ENCODE data around the gene MOCOS.

Gene MOCOS

DNA sequence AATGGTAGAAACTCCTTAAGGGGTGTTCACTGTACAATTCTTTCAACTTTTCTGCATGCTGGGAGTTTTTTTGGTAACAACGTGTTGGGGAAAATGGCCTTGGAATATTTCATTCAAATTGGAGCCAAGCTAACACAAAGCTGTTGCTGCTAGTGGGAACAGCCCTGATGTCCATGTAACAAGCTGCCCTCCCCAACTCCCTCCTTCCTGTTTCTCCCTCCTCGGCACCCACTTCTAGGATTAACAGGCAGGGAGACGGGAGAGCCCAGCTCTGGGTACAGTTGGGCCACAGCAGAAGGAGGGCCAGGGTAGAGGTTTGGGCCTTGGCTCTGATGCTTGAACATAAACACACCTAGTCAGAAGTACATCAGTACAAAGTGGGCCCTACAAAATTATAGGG, 9.4 kb upstream of the MOCOS start:
- no peak for DNase-seq

DNA sequence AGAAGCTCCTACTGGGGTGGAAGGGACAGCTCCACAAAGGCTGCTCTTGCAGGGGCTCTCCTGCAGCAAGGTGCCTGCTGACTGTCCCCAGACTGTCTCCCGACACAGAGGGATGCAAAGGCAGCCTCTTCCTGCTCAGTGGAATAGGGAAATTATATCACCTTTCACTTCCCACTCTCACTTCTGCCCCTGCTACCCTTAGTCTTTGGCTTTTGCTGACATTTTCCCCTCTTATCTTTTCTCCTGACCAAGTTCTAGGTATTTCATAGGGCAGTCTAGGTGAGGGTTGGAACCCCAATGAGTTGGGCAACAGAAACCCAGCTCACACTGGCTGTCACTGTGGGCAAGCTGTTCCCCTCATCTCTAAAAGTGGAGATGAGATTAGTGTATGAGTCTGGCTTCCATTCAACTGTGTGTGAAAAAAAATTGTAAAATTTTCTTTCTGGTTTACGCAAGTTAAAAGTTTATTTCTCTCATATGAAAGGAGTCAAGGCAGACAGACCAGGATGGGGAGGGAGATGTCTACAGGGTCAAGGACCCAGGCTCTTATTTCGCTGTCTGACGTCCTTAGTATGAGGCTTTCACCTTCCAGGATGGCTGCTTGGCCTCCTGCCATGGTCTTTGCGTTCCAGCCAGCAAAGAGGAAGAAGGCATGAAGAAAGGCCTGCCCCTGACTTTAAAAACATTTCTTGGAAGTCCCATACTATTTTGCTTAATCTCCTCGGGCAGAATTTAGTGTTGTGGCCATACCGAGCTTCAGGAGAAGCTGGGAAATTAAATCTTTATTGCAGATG, 7.5 kb upstream of the MOCOS start:
- no peak for DNase-seq

DNA sequence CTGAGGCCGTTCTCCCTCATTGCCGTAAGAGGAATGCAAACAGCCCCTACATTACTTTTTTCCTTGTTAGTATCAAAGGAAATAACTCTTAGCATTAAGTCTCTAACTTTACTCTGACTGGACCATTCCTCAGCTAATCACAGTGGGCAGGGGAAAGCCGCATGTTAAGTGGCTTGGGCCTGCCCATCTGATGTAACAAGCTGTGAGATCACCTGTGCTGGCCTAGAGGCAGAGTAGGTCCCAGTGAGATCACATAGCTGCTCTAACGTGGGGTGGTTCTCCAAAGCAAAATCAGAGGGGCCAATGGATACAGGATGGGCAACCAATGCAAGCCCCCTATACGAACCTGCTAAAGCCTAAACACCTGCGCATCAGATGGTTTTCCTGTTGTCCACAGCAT, 5.9 kb upstream of the MOCOS start:
- DNase-seq = no peak

DNA sequence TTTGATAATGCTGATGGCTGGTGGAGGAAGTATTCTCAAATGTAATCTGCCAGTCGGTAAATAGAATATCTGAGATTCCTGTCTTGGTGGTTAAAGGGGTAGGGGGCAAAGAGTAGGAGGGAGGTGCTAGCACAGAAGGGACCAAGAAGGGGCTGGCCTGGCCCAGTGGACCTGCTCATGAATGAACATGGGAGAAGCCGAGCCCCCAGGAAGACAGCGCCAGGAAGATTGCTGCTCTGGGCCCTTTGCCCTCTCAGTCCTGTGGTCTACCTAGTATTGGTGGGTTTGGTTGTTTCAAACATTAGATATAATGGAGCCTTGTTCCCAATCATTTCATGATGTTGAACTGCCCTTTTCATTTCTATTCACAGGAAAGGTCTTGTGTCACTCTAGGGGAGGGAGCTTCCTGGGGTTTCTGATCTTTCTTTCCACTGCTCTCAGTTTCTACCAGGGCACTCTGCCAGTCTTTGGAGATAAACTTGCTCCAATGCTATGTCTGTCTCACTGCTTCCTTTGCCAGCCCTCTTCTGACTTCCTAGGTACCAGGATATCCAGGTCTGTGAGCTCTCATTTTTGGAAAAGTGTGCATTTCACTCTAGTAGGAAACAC, 5.3 kb upstream of the MOCOS start:
- DNase-seq = no peak

GRCh38 chr18:36183033-36183432, 4.3 kb upstream of the MOCOS start:
- no peak for DNase-seq

DNA sequence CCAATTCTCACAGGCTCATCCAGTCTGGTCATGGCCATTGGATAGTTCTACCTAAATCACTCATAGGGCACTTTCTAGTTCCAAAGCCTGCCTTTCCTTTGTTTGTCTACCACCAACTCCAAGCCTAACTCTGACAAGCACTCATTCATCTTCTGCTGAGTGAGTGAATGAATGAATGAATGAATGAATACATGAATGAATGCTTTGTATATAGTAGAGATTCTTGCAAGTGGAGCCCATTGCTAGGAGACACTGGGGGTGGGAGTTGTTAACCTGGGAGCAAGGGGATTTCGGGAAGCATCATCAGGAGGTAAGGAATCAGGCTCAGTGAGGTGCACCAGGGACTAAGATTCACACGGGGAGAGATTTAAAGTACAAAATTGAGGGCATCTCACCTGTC, 3.3 kb upstream of the MOCOS start:
- DNase-seq = no peak

GRCh38 chr18:36185157-36185556, 2.1 kb upstream of the MOCOS start:
- no peak for DNase-seq

DNA sequence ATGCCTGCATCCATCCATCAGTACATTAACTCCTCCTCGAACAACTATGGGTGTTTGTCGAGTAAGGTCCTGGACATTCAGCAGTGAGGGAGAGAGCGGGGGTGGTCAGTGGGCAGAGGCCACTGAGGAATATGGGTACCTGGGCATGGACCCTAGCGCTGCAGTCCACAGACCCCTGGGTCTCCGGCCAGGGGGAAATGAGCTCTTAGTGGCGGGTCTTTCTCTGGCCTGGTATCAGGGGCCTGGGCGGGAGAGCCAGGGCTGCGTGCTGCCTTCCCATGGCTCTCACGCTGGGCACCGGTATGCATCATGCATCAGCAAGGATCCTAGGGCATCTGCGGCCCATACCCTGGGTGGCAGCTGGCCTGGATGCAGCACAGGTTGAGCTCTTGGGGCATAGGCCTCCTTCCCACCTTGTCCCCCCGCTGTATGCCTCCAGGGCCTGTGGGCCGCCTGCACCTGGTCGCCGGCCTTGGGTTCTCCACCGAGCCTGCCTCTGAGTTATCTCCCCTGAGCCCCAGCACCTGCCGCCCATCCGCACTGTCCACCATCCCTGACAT, 1.3 kb upstream of the MOCOS start:
- no peak for DNase-seq

- DNase-seq = peak; percentile 45
These were observed 670 bp upstream of the MOCOS start for GRCh38 chr18:36186461-36187192.

DNA sequence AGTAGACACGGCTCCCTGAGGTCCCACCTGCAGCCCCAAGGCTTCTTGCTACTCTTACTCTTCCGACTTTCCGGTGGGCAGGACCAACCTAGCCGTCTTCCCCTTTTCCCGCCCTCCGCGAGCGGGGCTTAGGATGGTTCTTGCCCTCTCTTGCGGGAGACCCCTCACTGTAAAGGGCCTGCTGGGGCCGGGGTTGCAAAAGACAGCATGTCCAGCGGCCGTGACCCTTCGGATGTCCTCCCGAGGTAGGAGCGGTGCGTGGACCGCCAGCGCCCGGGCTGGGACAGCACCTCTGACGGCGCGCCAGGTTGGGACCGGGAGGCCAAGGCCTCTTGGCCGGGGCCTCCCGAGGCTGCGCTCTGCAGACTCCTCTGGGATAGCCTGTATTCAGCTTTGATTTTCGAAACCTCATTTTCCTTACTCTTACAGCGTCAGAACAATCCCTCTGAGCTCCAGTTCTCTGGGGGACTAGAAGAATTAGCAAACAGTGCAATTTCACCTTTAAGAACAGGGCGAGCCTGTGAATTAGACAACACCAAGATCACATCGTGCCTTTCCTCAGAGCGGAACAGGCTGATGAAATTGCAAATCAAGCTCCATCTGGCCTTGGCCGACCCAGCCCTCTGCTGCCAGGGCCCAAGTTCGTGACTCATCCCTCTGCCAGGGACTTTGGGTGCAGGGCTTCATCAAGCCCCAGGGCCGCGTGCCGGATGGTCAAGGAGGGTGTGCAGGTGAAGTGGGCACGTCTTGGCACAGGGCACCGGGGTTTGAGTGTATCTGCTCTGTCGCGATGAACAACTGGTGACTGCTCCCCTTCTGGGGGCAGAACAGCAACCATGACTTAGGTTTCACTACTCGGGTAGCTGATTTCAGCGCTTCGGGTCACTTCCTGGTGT, 777 bp downstream of the MOCOS start:
- no peak for DNase-seq

DNA sequence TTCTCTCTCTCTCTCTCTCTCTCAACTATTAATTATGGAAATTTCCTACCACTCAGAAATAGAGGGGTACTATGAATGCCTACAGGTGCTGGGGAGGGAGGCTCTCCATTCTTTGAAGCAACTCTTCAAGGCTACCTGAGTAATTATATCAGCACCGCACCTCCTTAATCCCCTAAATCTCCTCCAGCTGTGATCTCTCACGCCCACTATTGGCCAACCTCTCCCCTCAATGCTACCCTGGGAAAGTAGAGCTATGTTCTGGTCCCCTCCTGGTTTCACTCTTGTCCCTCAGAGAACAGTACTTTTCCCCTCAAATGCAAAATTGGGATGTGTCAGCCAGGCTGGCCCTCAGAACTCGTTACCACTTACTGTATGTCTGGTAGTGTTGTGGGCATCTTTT, 1.6 kb downstream of the MOCOS start:
- DNase-seq = no peak

GRCh38 chr18:36189486-36189885, 2.2 kb downstream of the MOCOS start:
- no peak for DNase-seq

DNA sequence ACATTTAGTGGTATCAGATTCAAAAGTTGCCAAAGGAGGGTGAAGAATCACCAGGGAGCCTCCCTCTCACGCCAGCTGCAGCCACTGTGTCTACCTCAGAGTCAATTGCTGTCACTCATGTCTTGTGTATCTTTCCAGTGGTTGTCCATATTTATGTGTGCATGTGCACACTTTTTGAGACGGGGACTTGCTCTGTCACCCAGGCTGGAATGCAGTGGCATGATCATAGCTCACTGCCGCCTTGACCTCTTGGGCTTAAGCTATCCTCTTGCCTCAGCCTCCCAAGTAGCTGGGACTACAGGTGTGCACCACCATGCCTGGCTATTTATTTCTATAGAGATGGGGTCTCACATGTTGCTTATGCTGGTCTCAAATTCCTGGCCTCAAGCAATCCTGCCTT, 4.0 kb downstream of the MOCOS start:
- no peak for DNase-seq

DNA sequence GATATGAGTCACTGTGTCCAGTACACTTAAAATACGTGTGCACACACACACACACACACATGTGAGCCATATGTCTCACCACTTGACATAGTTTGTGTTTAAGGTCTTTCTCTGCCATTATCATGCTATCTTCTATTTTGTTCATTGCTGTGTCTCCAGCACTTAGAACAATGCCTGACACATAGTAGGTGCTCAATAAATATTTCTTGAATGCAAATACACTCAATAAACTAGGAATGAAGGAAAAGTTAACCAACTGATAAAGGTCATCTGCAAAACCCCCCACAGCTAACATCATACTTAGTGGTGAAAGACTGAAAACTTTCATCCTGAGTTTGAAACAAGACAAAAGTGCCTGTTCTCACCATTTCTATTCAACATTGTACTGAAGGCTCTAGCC, 4.4 kb downstream of the MOCOS start:
- DNase-seq = no peak

DNA sequence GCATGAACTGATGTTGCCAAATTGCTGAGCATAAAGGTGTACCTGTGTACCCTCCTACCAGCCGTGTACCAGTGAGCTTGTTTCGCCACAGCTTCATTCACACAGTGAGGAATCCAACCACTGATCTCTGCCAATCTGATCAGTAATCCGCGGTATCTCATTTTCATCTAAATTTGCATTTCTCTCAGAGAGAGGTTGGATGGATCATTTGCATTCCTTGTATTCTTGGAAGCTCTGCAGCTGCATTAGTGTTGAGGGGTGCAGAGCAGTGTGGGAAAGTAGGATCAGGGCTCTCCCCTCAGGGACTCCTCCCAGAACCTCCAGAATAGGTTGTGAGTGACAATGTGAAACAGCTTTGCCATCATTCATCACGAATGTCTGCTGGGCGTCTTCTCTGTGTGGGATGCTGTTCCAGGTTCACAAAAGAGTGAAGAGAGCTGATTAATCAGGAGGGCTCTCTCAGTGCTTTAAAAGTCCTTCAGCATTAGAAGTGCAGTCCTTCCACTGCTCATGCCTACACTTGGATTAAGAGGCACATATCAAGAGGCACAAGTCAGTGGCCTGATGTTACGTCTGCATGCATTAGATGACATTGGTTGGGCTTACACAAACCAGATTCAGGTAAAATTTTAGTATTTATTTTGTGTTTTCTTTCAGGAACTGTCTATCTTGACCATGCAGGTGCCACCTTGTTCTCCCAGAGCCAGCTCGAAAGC, 7.5 kb downstream of the MOCOS start:
- no peak for DNase-seq

GRCh38 chr18:36195427-36196122, 8.3 kb downstream of the MOCOS start:
- no peak for DNase-seq

DNA sequence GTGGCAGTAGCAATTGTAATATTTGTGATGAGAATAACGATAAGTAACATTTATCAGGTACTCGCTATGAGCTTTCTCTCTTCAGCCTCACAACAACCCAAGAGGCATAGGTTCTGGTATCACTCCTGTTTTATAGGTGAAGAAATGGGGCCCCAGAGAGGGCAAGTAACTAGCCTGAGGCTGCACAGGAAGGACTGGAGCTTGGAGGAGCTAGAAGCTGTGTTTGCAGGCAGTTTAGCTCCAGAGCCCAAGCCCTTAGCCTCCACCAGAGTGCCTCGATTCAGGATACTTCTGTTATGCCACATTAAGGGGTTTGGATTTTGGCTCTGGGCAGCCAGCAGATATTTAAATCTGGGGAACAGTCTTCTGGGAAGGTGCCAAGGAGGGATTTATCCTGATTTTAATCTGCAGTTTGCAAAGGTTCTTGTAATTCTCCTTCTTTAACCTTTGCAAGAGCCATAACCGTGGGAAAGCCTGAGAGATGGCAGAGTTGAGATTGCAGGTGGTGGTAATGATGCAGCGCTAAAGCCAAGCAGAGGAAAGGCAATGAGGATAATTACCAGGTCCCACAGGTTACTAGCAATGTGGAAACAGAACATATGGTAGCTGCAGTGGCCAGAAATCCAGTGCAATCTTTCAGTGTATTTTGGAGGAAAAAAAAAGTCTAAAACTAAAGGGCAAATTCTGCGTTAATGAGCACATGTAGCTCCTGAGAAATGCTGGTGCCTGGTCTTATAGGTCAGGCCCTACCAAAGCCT, 9.1 kb downstream of the MOCOS start:
- no peak for DNase-seq

DNA sequence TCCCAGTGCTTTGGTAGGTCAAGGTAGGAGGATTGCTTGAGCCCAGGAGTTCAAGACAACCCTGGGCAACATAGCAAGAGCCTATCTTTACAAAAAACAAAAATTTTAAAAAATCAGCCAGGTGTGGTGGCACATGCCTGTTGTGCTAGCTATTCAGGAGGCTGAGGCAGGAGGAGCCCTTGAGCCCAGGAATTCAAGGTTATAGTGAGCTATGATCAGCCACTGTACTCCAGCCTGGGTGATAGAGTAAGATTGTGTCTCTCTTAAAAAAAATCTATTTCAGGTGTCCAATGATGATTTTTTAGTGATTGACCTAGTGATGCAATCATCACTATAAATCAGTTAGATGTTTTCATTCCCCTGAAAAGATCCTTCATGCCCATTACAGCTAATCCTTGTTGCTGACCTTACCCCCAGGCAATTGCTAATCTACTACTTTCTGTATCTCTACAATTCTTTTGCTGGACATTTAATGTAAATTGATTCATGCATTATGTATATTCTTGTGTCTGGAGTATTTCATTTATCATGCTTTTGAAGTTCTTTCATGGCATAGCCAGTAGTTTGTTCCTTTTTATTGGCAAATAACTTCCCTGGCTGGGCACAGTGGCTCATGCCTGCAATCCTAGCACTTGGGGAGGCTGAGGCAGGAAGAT, 10.3 kb downstream of the MOCOS start:
- DNase-seq = no peak

- no peak for DNase-seq
These were observed 12.5 kb downstream of the MOCOS start for GRCh38 chr18:36199691-36200295.
